ENCODE measurements around the gene CXCR1.

The CXCR1 gene

GRCh38 chr2:218162814-218163213 is 3.9 kb downstream of the CXCR1 start:
- Histone ChIP-seq H3K36me3 (ENCODE audit: control insufficient read depth in 2 of 2, insufficient read depth in 2 of 2, low read length in 2 of 2) (no peaks in the 10 kb centered on the region), H3K4me3 (ENCODE audit: low read length in 2 of 2) (no peak overlapping the region), H3K27me3 (ENCODE audit: control insufficient read depth in 1 of 2, insufficient read depth in 2 of 2, low read length in 2 of 2) (peaks cover 0 to 9% of the 10 kb centered on the region in 2 donors), H3K9me3 (ENCODE audit: control insufficient read depth in 2 of 2, low read length in 2 of 2) (no peaks in the 10 kb centered on the region), H3K9ac (ENCODE audit: low read length in 2 of 2) (no peak overlapping the region), H3K4me1 (ENCODE audit: control insufficient read depth, insufficient read depth, low read length) (no peaks in the 10 kb centered on the region), H3K27ac (ENCODE audit: low read length) (no peak overlapping the region)

DNA sequence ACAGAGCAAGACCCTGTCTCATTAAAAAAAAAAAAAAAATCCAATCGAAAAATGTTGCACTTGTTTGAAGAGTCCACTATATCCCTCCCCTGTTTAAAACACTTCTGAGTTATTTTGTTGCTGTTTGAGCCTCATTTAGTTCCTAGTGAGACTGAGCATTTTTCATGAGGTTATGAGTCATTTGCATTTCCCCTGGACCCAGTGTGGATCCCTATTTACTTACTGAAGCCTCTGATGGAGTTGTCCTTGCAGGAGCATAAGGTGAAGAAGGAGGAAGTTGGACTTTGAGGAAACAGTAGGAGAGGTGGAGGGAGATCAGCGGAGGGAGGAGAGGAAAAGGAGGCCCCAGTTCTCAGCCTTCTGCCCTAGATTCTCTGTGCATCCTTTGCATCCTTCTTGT is 5.1 kb downstream of the CXCR1 start:
- no peak overlapping the region for H3K4me3 ChIP-seq (ENCODE audit: low read length in 2 of 2)
- H3K27ac ChIP-seq (ENCODE audit: low read length), result no peak overlapping the region
- H3K4me1 ChIP-seq (ENCODE audit: control insufficient read depth, insufficient read depth, low read length), result no peaks in the 10 kb centered on the region
- peaks cover 0 to 6% of the 10 kb centered on the region in 2 donors for H3K9me3 ChIP-seq (ENCODE audit: control insufficient read depth in 2 of 2, low read length in 2 of 2)
- peaks cover 0 to 9% of the 10 kb centered on the region in 2 donors for H3K27me3 ChIP-seq (ENCODE audit: control insufficient read depth in 1 of 2, insufficient read depth in 2 of 2, low read length in 2 of 2)
- no peak overlapping the region for H3K9ac ChIP-seq (ENCODE audit: low read length in 2 of 2)
- no peaks in the 10 kb centered on the region for H3K36me3 ChIP-seq (ENCODE audit: control insufficient read depth in 2 of 2, insufficient read depth in 2 of 2, low read length in 2 of 2)

GRCh38 chr2:218155953-218156479 is 10.7 kb downstream of the CXCR1 start:
- no peaks in the 10 kb centered on the region for H3K4me1 ChIP-seq (ENCODE audit: control insufficient read depth, insufficient read depth, low read length)
- H3K9ac ChIP-seq (ENCODE audit: low read length in 2 of 2), result no peak overlapping the region
- no peaks in the 10 kb centered on the region for H3K27me3 ChIP-seq (ENCODE audit: control insufficient read depth in 1 of 2, insufficient read depth in 2 of 2, low read length in 2 of 2)
- H3K9me3 ChIP-seq (ENCODE audit: control insufficient read depth in 2 of 2, low read length in 2 of 2), result peaks cover 0 to 6% of the 10 kb centered on the region in 2 donors
- no peak overlapping the region for H3K27ac ChIP-seq (ENCODE audit: low read length)
- H3K36me3 ChIP-seq (ENCODE audit: control insufficient read depth in 2 of 2, insufficient read depth in 2 of 2, low read length in 2 of 2), result no peaks in the 10 kb centered on the region
- no peak overlapping the region for H3K4me3 ChIP-seq (ENCODE audit: low read length in 2 of 2)

GRCh38 chr2:218152777-218153176 is 14.0 kb downstream of the CXCR1 start:
- no peaks in the 10 kb centered on the region for H3K27me3 ChIP-seq (ENCODE audit: control insufficient read depth in 1 of 2, insufficient read depth in 2 of 2, low read length in 2 of 2)
- H3K9ac ChIP-seq (ENCODE audit: low read length in 2 of 2), result no peak overlapping the region
- peaks cover 0 to 6% of the 10 kb centered on the region in 2 donors for H3K9me3 ChIP-seq (ENCODE audit: control insufficient read depth in 2 of 2, low read length in 2 of 2)
- H3K36me3 ChIP-seq (ENCODE audit: control insufficient read depth in 2 of 2, insufficient read depth in 2 of 2, low read length in 2 of 2), result no peaks in the 10 kb centered on the region
- H3K4me3 ChIP-seq (ENCODE audit: low read length in 2 of 2), result no peak overlapping the region
- no peaks in the 10 kb centered on the region for H3K4me1 ChIP-seq (ENCODE audit: control insufficient read depth, insufficient read depth, low read length)
- H3K27ac ChIP-seq (ENCODE audit: low read length), result no peak overlapping the region

DNA sequence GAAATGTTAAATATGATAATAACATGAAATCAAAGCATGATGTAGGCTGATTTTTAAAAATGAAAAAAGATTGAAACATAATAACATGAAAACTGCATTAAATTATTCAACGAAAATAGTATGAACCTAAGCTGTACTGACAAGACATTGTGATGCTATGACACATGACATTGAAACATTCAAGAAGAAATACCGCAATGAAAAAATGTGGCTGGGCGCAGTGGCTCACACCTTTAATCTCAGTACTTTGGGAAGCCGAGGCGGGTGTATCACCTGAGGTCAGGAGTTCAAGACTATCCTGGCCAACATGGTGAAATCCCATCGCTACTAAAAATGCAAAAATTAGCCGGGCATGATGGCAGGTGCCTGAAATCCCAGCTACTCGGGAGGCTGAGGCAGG is 14.6 kb downstream of the CXCR1 start:
- H3K27ac ChIP-seq (ENCODE audit: low read length), result no peak overlapping the region
- H3K4me3 ChIP-seq (ENCODE audit: low read length in 2 of 2), result no peak overlapping the region
- no peaks in the 10 kb centered on the region for H3K36me3 ChIP-seq (ENCODE audit: control insufficient read depth in 2 of 2, insufficient read depth in 2 of 2, low read length in 2 of 2)
- H3K4me1 ChIP-seq (ENCODE audit: control insufficient read depth, insufficient read depth, low read length), result no peaks in the 10 kb centered on the region
- H3K27me3 ChIP-seq (ENCODE audit: control insufficient read depth in 1 of 2, insufficient read depth in 2 of 2, low read length in 2 of 2), result no peaks in the 10 kb centered on the region
- H3K9me3 ChIP-seq (ENCODE audit: control insufficient read depth in 2 of 2, low read length in 2 of 2), result peaks cover 0 to 2% of the 10 kb centered on the region in 2 donors
- no peak overlapping the region for H3K9ac ChIP-seq (ENCODE audit: low read length in 2 of 2)

- Histone ChIP-seq H3K9me3 (ENCODE audit: control insufficient read depth in 2 of 2, low read length in 2 of 2) (no peaks in the 10 kb centered on the region), H3K4me1 (ENCODE audit: control insufficient read depth, insufficient read depth, low read length) (no peaks in the 10 kb centered on the region), H3K27me3 (ENCODE audit: control insufficient read depth in 1 of 2, insufficient read depth in 2 of 2, low read length in 2 of 2) (no peaks in the 10 kb centered on the region), H3K4me3 (ENCODE audit: low read length in 2 of 2) (no peak overlapping the region), H3K9ac (ENCODE audit: low read length in 2 of 2) (no peak overlapping the region), H3K36me3 (ENCODE audit: control insufficient read depth in 2 of 2, insufficient read depth in 2 of 2, low read length in 2 of 2) (no peaks in the 10 kb centered on the region), H3K27ac (ENCODE audit: low read length) (no peak overlapping the region)
Measured at GRCh38 chr2:218149848-218150440, 16.8 kb downstream of the CXCR1 start.

DNA sequence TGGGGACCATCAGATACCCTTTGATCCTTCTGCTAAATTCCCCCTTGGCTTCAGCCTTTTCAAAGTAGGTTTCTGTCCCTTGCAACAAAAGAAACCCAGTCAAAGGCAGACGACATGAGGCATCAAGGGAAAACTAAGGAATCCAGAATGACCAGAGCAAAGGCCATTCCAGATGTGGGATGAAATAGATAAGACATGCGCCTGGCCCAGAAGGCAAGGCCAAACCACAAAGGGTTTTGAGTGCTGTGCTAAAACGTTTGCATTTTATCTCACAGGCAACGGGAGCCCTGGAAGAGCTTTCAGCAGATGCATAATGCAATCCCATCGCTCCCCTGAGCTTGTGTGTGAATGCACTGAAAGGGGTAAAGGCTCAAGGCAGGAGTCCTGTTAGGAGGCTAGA is 17.7 kb downstream of the CXCR1 start:
- H3K27me3 ChIP-seq (ENCODE audit: control insufficient read depth in 1 of 2, insufficient read depth in 2 of 2, low read length in 2 of 2), result no peaks in the 10 kb centered on the region
- no peak overlapping the region for H3K27ac ChIP-seq (ENCODE audit: low read length)
- no peaks in the 10 kb centered on the region for H3K4me1 ChIP-seq (ENCODE audit: control insufficient read depth, insufficient read depth, low read length)
- H3K9me3 ChIP-seq (ENCODE audit: control insufficient read depth in 2 of 2, low read length in 2 of 2), result no peaks in the 10 kb centered on the region
- no peak overlapping the region for H3K9ac ChIP-seq (ENCODE audit: low read length in 2 of 2)
- no peaks in the 10 kb centered on the region for H3K36me3 ChIP-seq (ENCODE audit: control insufficient read depth in 2 of 2, insufficient read depth in 2 of 2, low read length in 2 of 2)
- H3K4me3 ChIP-seq (ENCODE audit: low read length in 2 of 2), result no peak overlapping the region

DNA sequence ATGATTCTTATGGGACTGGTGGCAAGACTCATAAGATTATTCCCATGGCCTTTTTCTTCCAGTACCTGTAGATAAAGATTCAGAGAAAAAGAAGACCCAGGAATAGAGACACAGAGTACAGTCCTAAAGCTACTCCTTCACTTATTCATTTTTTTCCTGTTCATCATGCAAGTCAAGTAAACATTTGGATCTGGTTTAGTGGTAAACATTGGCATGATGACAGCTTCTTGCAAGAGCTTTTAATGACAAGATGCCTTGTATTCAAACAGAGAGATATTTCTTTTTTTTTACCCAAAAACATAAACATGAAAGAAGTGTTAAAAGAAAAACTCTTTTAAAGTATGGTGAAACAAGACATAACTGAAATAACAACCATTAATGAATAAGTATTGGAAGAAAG is 20.7 kb downstream of the CXCR1 start:
- no peaks in the 10 kb centered on the region for H3K4me1 ChIP-seq (ENCODE audit: control insufficient read depth, insufficient read depth, low read length)
- H3K27ac ChIP-seq (ENCODE audit: low read length), result no peak overlapping the region
- H3K9me3 ChIP-seq (ENCODE audit: control insufficient read depth in 2 of 2, low read length in 2 of 2), result no peaks in the 10 kb centered on the region
- H3K4me3 ChIP-seq (ENCODE audit: low read length in 2 of 2), result no peak overlapping the region
- H3K36me3 ChIP-seq (ENCODE audit: control insufficient read depth in 2 of 2, insufficient read depth in 2 of 2, low read length in 2 of 2), result no peaks in the 10 kb centered on the region
- H3K9ac ChIP-seq (ENCODE audit: low read length in 2 of 2), result no peak overlapping the region
- peaks cover 0 to 2% of the 10 kb centered on the region in 2 donors for H3K27me3 ChIP-seq (ENCODE audit: control insufficient read depth in 1 of 2, insufficient read depth in 2 of 2, low read length in 2 of 2)

GRCh38 chr2:218145124-218145523 is 21.6 kb downstream of the CXCR1 start:
- Histone ChIP-seq H3K27ac (ENCODE audit: low read length) (no peak overlapping the region), H3K4me3 (ENCODE audit: low read length in 2 of 2) (no peak overlapping the region), H3K4me1 (ENCODE audit: control insufficient read depth, insufficient read depth, low read length) (no peaks in the 10 kb centered on the region), H3K9ac (ENCODE audit: low read length in 2 of 2) (no peak overlapping the region), H3K27me3 (ENCODE audit: control insufficient read depth in 1 of 2, insufficient read depth in 2 of 2, low read length in 2 of 2) (peaks cover 0 to 2% of the 10 kb centered on the region in 2 donors), H3K9me3 (ENCODE audit: control insufficient read depth in 2 of 2, low read length in 2 of 2) (no peaks in the 10 kb centered on the region), H3K36me3 (ENCODE audit: control insufficient read depth in 2 of 2, insufficient read depth in 2 of 2, low read length in 2 of 2) (no peaks in the 10 kb centered on the region)

- no peak overlapping the region for H3K27ac ChIP-seq (ENCODE audit: low read length)
- H3K4me1 ChIP-seq (ENCODE audit: control insufficient read depth, insufficient read depth, low read length), result peaks cover 2% of the 10 kb centered on the region
- no peak overlapping the region for H3K9ac ChIP-seq (ENCODE audit: low read length in 2 of 2)
- no peaks in the 10 kb centered on the region for H3K36me3 ChIP-seq (ENCODE audit: control insufficient read depth in 2 of 2, insufficient read depth in 2 of 2, low read length in 2 of 2)
- H3K4me3 ChIP-seq (ENCODE audit: low read length in 2 of 2), result no peak overlapping the region
- H3K9me3 ChIP-seq (ENCODE audit: control insufficient read depth in 2 of 2, low read length in 2 of 2), result no peaks in the 10 kb centered on the region
- H3K27me3 ChIP-seq (ENCODE audit: control insufficient read depth in 1 of 2, insufficient read depth in 2 of 2, low read length in 2 of 2), result peaks cover 13 to 29% of the 10 kb centered on the region in 2 donors
Measured at GRCh38 chr2:218138047-218138446, 28.7 kb downstream of the CXCR1 start.

GRCh38 chr2:218137514-218137913 is 29.2 kb downstream of the CXCR1 start:
- H3K27me3 ChIP-seq (ENCODE audit: control insufficient read depth in 1 of 2, insufficient read depth in 2 of 2, low read length in 2 of 2), result peaks cover 13 to 27% of the 10 kb centered on the region in 2 donors
- no peak overlapping the region for H3K27ac ChIP-seq (ENCODE audit: low read length)
- no peaks in the 10 kb centered on the region for H3K9me3 ChIP-seq (ENCODE audit: control insufficient read depth in 2 of 2, low read length in 2 of 2)
- no peak overlapping the region for H3K9ac ChIP-seq (ENCODE audit: low read length in 2 of 2)
- no peak overlapping the region for H3K4me3 ChIP-seq (ENCODE audit: low read length in 2 of 2)
- peaks cover 2% of the 10 kb centered on the region for H3K4me1 ChIP-seq (ENCODE audit: control insufficient read depth, insufficient read depth, low read length)
- no peaks in the 10 kb centered on the region for H3K36me3 ChIP-seq (ENCODE audit: control insufficient read depth in 2 of 2, insufficient read depth in 2 of 2, low read length in 2 of 2)
